Fibroblast of villous mesenchyme (primary cell): Measurements from ENCODE around the gene GPR89A. TPM values are rescaled to one million over a fixed set of nuclear protein-coding genes. Genes with fewer than 3 reads are reported as not detected.

Experiments
- DNase-seq: peaks from one replicate; pipeline ENCODE4 v3.0.0-alpha.2; 2010; ENCODE audit warnings: low read depth
- H3K4me3 ChIP-seq: 2 replicates; pipeline ENCODE4 v1.5.1; 2011; ENCODE audit warnings: low read depth, mild to moderate bottlenecking, low read length
- CTCF ChIP-seq: IDR thresholded peaks from 2 replicates; pipeline ENCODE4 v1.5.1; 2012; ENCODE audit warnings: low read depth, mild to moderate bottlenecking, low read length; ENCODE audit not compliant: insufficient read depth
- total RNA-seq: library from RNA; depleted of rRNA; stranded (reverse); fragments of >200 nt; gene quantifications from 2 replicates; pipeline ENCODE4 v1.2.3, GENCODE V29; 2012

The GPR89A gene
- total RNA-seq, 1 donor: 38.4 TPM

- TF ChIP-seq CTCF: no peak
- H3K4me3 ChIP-seq: no peak overlapping the region
- no peak for DNase-seq
Measured at GRCh38 chr1:145692785-145693443, 85.1 kb downstream of the GPR89A start.

GRCh38 chr1:145695821-145696629 is 88.2 kb downstream of the GPR89A start:
- DNase-seq: no peak
- H3K4me3 ChIP-seq: no peak overlapping the region
- no peak for TF ChIP-seq CTCF

GRCh38 chr1:145696630-145696960 is 88.8 kb downstream of the GPR89A start:
- no peak for DNase-seq
- TF ChIP-seq CTCF: no peak
- no peak overlapping the region for H3K4me3 ChIP-seq

- DNase-seq: peak; percentile 56
- TF ChIP-seq CTCF: no peak
- no peak overlapping the region for H3K4me3 ChIP-seq
Measured at GRCh38 chr1:145701306-145701862, 93.6 kb downstream of the GPR89A start.

- TF ChIP-seq CTCF: no peak
- no peak for DNase-seq
Measured at GRCh38 chr1:145702052-145702451, 94.3 kb downstream of the GPR89A start.

GRCh38 chr1:145702826-145703225 is 95.0 kb downstream of the GPR89A start:
- no peak overlapping the region for H3K4me3 ChIP-seq
- no peak for DNase-seq
- no peak for TF ChIP-seq CTCF

More at GRCh38 chr1:145702052-145702451, 94.3 kb downstream of the GPR89A start:
- H3K4me3 ChIP-seq: no peak overlapping the region
